GM19351 (cell line): ENCODE results near the gene KCNQ2.
A peak's percentile ranks its signal among the peaks of the same experiment; 100 is the strongest.
"Not testable (repeated sequence)": the region's sequence is repeated elsewhere in the genome, so short reads cannot be mapped to it uniquely, and the experiment has no call there.

Experiments
- ATAC-seq: cut with Tn5 transposase; IDR thresholded peaks from one replicate; pipeline ENCODE4 v1.9.1; 2021; ENCODE audit warnings: mild to moderate bottlenecking, moderate library complexity; ENCODE audit not compliant: unreplicated experiment

KCNQ2 gene

GRCh38 chr20:63471981-63472831 is at the start of gene KCNQ2:
Gene KCNQ2 (minus strand): TSS chr20:63472655. CDS start chr20:63472463, 192 bp downstream.
- no peak for ATAC-seq

- no peak for ATAC-seq
Observed at GRCh38 chr20:63521602-63522001, 49.1 kb upstream of the KCNQ2 start.

GRCh38 chr20:63520934-63521601 is 48.6 kb upstream of the KCNQ2 start:
- ATAC-seq: peak; percentile 63

- ATAC-seq: peak; percentile 65
Observed at GRCh38 chr20:63520504-63520933, 48.1 kb upstream of the KCNQ2 start, which contains the start of gene PPDPF. Gene PPDPF (plus strand): TSS chr20:63520765. CDS start chr20:63521309, 544 bp downstream.

- ATAC-seq: peak; percentile 45
Observed at GRCh38 chr20:63519668-63520503, 47.4 kb upstream of the KCNQ2 start.

- no peak for ATAC-seq
Observed at GRCh38 chr20:63518946-63519667, 46.7 kb upstream of the KCNQ2 start.

- no peak for ATAC-seq
Observed at GRCh38 chr20:63518351-63518861, 46.0 kb upstream of the KCNQ2 start.

GRCh38 chr20:63517376-63518309 is 45.2 kb upstream of the KCNQ2 start:
- no peak for ATAC-seq

GRCh38 chr20:63514520-63514919 is 42.1 kb upstream of the KCNQ2 start:
- ATAC-seq: not testable (repeated sequence)

GRCh38 chr20:63513207-63513606 is 40.8 kb upstream of the KCNQ2 start:
- ATAC-seq: no peak

GRCh38 chr20:63509088-63509564 is 36.7 kb upstream of the KCNQ2 start:
- no peak for ATAC-seq

- ATAC-seq: no peak
Observed at GRCh38 chr20:63508072-63508768, 35.8 kb upstream of the KCNQ2 start.

- ATAC-seq: no peak
Observed at GRCh38 chr20:63507083-63507743, 34.8 kb upstream of the KCNQ2 start.

- no peak for ATAC-seq
Observed at GRCh38 chr20:63505723-63506122, 33.3 kb upstream of the KCNQ2 start.

- ATAC-seq: no peak
Observed at GRCh38 chr20:63505281-63505680, 32.8 kb upstream of the KCNQ2 start.

GRCh38 chr20:63504642-63505041 is 32.2 kb upstream of the KCNQ2 start:
- no peak for ATAC-seq

GRCh38 chr20:63503524-63503923 is 31.1 kb upstream of the KCNQ2 start:
- ATAC-seq: no peak

GRCh38 chr20:63502671-63503172 is 30.3 kb upstream of the KCNQ2 start:
- no peak for ATAC-seq
